ENCODE results near the gene QKI.

DNA sequence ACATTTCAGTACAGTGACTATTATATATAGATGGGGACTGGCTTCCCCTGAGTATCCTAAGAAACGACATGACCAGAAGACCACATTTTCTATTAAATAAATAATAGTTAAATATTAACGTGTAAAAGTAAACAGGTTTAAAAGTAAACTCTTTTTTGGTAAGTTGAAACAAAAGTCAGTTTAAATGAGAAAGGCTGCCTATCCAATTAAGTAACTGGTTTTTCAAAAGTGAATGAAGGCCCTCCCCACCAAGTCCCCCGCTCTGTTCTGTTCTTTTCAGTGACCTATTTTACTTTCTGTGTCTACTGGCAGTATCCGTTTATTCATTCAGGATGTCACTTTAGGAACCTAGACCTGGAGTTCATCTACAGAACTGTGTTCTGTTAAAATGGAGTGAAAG lies 32.0 kb downstream of the QKI start:
- TF ChIP-seq, protein P1, sequence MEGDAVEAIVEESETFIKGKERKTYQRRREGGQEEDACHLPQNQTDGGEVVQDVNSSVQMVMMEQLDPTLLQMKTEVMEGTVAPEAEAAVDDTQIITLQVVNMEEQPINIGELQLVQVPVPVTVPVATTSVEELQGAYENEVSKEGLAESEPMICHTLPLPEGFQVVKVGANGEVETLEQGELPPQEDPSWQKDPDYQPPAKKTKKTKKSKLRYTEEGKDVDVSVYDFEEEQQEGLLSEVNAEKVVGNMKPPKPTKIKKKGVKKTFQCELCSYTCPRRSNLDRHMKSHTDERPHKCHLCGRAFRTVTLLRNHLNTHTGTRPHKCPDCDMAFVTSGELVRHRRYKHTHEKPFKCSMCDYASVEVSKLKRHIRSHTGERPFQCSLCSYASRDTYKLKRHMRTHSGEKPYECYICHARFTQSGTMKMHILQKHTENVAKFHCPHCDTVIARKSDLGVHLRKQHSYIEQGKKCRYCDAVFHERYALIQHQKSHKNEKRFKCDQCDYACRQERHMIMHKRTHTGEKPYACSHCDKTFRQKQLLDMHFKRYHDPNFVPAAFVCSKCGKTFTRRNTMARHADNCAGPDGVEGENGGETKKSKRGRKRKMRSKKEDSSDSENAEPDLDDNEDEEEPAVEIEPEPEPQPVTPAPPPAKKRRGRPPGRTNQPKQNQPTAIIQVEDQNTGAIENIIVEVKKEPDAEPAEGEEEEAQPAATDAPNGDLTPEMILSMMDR (conservative IDR thresholded peaks at IDR 0.05; ENCODE audit: low read depth, low read length), result no peak
- no peak for TF ChIP-seq EZH2 (IDR thresholded peaks at IDR 0.05; ENCODE audit: low read length, unreplicated experiment)

Data from PC-3 (cell line).